Esophagus mucosa (tissue), 1 donor: ENCODE results near the gene PRTN3. TPM values are rescaled to one million over a fixed set of nuclear protein-coding genes. Genes with fewer than 3 reads are reported as not detected.
"Not testable (repeated sequence)": the region's sequence is repeated elsewhere in the genome, so short reads cannot be mapped to it uniquely, and the experiment has no call there.

Source experiments
- ATAC-seq: fragments of 200-7000 bp; cut with Tn5 transposase; one replicate; pipeline ENCODE4 v1.9.1; 2020
- total RNA-seq: library from RNA; stranded (reverse); gene quantifications from one replicate; pipeline ENCODE4 v1.2.4, GENCODE V29; 2023
- donor health status: DM: yes; HTN: yes; CAD: no.

The PRTN3 gene
- total RNA-seq, 1 donor from 2014 or later: not detected

GRCh38 chr19:816500-816857 lies 24.3 kb upstream of the PRTN3 start:
- ATAC-seq: no peak

- ATAC-seq: not testable (repeated sequence)
These were observed 20.6 kb upstream of the PRTN3 start for GRCh38 chr19:820212-820611.

- no peak for ATAC-seq
These were observed 19.5 kb upstream of the PRTN3 start for GRCh38 chr19:821231-821824.

GRCh38 chr19:821825-822503 lies 18.8 kb upstream of the PRTN3 start, which contains the start of gene PLPPR3:
Gene PLPPR3 (minus strand): TSS chr19:821955. CDS start chr19:821559, 396 bp downstream.
- ATAC-seq: no peak

GRCh38 chr19:823565-824121 lies 17.2 kb upstream of the PRTN3 start:
- ATAC-seq: no peak

GRCh38 chr19:824885-825284 lies 15.9 kb upstream of the PRTN3 start:
- no peak for ATAC-seq

- no peak for ATAC-seq
These were observed 14.7 kb upstream of the PRTN3 start for GRCh38 chr19:825897-826644.

GRCh38 chr19:827314-827709 lies 13.5 kb upstream of the PRTN3 start:
- peak; percentile 7 for ATAC-seq

GRCh38 chr19:827710-828321 lies 13.0 kb upstream of the PRTN3 start, which contains the start of gene AZU1:
Gene AZU1 (plus strand): TSS chr19:827837. CDS start chr19:827847, 10 bp downstream.
- peak; percentile 75 for ATAC-seq

GRCh38 chr19:829129-829758 lies 11.6 kb upstream of the PRTN3 start:
- no peak for ATAC-seq

GRCh38 chr19:831407-832369 lies 9.1 kb upstream of the PRTN3 start:
- peak; percentile 13 for ATAC-seq

GRCh38 chr19:834216-834615 lies 6.6 kb upstream of the PRTN3 start:
- ATAC-seq: no peak

GRCh38 chr19:835210-835810 lies 5.5 kb upstream of the PRTN3 start:
- ATAC-seq: peak; percentile 65

- not testable (repeated sequence) for ATAC-seq
These were observed 2.0 kb downstream of the PRTN3 start for GRCh38 chr19:842802-843179.

GRCh38 chr19:843180-843835 lies 2.5 kb downstream of the PRTN3 start:
- peak; percentile 21 for ATAC-seq

- ATAC-seq: no peak
These were observed 3.2 kb downstream of the PRTN3 start for GRCh38 chr19:843836-844545.

- no peak for ATAC-seq
These were observed 3.8 kb downstream of the PRTN3 start for GRCh38 chr19:844546-844971.

- no peak for ATAC-seq
These were observed 5.1 kb downstream of the PRTN3 start for GRCh38 chr19:845707-846521.
